Limb (tissue), 2 donors: Measurements from ENCODE around the gene G2E3.
"Not testable (repeated sequence)": the region's sequence is repeated elsewhere in the genome, so short reads cannot be mapped to it uniquely, and the experiment has no call there.

ENCODE experiments used
- DNase-seq, 2 donors: peaks; one replicate each; pipeline ENCODE4 v3.0.0-alpha.2; 2016; ENCODE audit errors: extremely low spot score in 2 of 2

G2E3 gene

GRCh38 chr14:30559638-30560091, 707 bp downstream of the G2E3 start:
- peak in 1 of 2 donors; percentile 11 for DNase-seq

DNA sequence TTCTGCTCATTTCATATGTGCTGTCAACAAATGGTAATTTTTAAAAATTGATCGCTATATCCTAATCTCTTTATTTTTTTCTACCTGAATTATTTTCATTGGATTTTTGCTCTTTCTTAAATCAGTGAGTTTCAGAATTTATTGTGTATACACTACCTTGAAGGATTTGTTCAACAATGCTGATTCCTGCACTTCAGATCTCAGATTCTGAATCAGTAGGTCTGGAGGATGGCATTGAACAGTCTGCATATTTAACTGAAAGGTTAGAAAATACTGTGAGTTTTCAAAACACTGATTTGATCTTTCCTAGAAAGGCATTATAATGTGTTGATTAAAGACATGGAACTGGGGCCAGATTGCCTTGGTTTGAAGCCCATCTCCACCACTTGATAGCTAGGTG, 1.6 kb downstream of the G2E3 start:
- DNase-seq: no peak

DNA sequence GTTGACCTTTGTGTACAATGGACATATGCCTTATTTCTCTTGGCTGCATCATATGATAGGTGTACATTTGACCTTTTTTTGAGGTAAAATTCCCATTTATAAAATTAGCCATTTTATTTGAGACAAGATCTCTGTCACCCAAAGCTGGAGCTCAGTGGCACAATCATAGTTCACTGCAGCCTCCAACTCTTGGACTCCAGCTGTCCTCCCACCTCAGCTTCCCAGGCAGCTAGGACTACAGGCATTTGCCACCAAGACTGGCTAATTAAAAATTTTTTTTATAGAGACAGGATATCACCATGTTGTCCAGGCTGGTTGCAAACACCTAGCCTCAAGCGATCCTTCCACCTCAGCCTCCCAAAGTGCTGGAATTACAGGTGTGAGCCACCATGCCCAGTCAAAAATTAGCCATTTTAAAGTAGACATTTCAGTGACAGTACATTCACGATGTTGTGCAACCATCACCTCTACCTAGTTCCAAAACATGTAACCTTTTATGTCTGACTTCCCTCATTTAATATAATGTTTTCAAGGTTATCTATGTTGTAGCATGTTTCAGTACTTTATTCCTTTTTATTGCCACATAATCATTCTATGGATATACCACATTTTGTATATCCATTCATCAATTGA, 5.4 kb downstream of the G2E3 start:
- no peak for DNase-seq

- no peak for DNase-seq
These were observed 5.9 kb downstream of the G2E3 start for GRCh38 chr14:30564868-30565248.

- DNase-seq: no peak
These were observed 10.4 kb downstream of the G2E3 start for GRCh38 chr14:30569216-30569902.

DNA sequence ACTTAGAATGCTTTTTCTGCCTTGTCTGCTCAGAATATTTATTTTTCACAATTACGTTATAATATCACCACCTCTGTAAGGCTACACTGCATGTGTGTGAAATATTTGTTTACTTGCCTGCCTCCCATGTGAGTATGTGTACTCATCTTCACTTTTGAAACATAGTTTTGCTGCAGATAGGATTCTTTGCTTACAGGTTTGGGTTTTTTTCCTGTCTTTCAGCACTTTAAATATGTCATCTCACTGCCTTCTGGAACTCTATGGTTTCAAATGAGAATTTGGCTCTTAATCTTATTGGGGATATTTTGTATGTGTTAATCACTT, 10.9 kb downstream of the G2E3 start:
- DNase-seq: no peak

GRCh38 chr14:30572237-30572636, 13.3 kb downstream of the G2E3 start:
- no peak for DNase-seq

DNA sequence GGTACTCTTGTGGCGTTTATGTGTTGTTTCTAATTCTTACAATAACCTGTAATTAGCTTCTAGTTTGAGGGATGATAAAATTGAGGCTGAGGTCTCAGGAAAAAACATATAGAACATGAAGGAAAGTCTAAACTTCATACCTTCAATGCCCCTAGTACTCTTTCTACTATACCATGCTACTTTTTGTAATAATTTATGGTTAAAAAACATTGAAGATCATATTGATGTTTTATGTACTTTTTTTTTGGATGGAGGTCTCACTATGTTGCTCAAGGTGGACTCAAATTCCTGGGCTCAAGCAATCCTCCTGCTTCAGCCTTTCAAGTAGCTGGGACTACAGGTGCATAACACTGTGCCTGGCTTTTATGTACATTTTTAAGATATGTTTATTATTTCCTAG, 13.8 kb downstream of the G2E3 start:
- DNase-seq: no peak

- DNase-seq: no peak
These were observed 14.4 kb downstream of the G2E3 start for GRCh38 chr14:30573226-30573814.

- no peak for DNase-seq
These were observed 15.0 kb downstream of the G2E3 start for GRCh38 chr14:30573966-30574365.

- DNase-seq: not testable (repeated sequence)
These were observed 15.8 kb downstream of the G2E3 start for GRCh38 chr14:30574777-30575176.

DNA sequence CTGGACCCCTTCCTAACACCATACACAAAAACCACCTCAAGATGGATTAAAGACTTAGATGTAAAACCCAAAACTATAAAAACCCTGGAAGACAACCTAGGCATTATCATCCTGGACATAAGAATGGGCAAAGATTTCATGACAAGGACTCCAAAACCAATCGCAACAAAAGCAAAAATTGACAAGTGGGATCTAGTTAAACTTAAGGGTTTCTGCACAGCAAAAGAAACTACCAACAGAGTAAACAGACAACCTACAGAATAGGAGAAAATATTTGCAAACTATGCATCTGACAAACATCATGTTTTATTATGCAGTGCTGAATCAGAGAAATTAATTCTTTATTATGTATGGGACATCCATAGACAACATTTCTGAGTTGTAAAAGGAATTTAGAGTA, 17.4 kb downstream of the G2E3 start:
- not testable (repeated sequence) for DNase-seq

GRCh38 chr14:30580616-30581282, 21.8 kb downstream of the G2E3 start:
- DNase-seq: no peak

- no peak for DNase-seq
These were observed 22.3 kb downstream of the G2E3 start for GRCh38 chr14:30581283-30581625.

DNA sequence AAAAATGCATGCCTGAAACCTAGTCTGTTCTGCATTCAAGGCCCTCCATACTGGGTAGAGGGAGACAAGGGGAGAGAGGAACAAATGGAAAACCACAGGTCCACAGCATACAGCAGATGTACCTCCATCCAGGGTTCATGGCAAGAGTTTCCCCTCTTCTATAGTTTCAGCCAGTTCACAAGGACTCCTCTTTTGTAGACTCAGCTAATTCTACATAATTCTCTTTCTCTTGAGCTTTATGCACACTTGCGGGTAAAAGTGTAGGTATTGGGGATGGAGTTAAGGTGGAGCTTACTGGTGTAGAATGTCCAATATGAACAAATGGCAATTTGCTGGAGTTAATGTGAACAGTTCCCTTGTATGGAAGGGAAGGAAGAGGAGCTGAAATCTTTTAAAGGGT, 23.4 kb downstream of the G2E3 start:
- DNase-seq: no peak

GRCh38 chr14:30584058-30584630, 25.2 kb downstream of the G2E3 start:
- DNase-seq: no peak

DNA sequence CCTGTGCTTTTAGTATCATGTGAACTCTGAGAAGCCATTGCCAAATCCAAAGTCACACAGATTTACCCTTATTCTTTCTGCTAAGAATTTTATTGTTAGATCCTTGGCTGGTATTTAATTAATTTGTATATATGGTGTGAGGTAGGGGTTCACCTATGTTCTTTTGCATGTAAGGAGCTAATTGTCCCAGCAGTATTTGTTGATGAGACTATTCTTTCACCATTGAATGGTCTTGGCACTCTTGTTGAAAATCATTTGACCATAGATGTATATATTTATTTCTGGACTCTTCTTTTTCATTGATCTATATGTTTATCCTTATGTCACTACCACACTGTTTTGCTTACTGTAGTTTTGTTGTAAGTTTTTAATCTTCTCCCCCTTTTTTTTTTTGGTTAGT, 26.2 kb downstream of the G2E3 start:
- no peak for DNase-seq

DNA sequence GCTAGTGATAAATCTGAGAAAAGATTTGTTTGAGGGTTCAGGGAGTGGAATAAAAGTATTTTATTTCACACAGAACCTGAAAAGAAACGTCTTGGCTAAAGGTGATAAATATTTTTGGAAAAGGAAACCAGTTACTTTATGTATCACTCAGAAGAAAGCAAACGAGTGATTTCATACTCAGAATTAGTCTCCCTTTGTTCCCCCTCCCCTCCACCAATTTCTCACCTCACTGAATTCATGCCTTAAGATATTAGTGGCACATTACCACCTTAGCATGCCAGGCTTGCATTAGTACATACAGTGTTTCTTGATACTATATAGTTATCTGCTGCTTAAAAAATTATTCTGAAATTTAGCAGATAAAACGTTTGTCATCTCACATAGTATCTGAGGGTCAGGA, 28.2 kb downstream of the G2E3 start:
- no peak for DNase-seq

- no peak for DNase-seq
These were observed 29.9 kb downstream of the G2E3 start for GRCh38 chr14:30588873-30589272.

DNA sequence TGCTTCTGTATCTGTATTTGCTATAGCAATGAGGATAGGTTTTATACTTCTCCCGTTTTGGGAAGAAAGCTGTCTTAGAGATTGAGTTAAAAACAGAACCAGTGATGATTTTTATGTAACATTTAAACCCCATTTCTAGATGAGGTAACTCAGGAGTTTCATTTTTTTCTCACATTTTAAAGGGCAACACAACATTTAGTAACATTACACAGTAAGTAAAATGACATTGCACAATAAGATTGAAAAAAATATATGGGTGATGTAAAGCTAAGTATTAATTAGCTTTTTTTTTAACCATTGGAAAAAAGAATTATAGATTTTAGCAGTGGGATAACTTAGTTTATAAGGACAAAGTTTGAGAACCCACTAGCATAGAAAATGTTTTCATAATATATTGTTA, 38.0 kb downstream of the G2E3 start:
- DNase-seq: no peak

DNA sequence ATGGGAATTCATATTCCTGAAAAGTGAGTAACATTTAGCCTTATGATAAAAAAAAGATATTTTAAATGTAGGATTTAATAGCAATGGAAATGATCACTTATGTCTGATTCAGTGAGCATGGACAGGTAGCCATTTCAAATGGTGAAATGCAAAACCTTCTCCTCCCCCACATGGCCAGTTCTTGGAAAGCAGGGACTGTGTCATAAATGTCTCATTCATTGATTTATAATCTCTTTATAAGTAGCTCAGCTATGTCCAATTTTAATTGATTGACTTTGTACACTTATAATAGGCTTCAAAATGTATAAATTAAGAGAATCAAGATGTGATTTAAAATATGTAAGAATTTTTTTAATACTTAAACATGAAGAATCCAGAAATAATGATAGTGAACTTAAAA, 38.5 kb downstream of the G2E3 start:
- DNase-seq: no peak
